Activated CD8-positive, alpha-beta memory T cell treated with anti-CD3 and anti-CD28 coated beads for 48 hours (primary cell): ENCODE measurements around the gene CARS1.

Experiments used
- DNase-seq, 3 experiments: peaks; one replicate each; pipeline ENCODE4 v3.0.0-alpha.2; 2020; ENCODE audit warnings: low read depth in 2 of 3, low spot score in 2 of 3

CARS1 gene

DNA sequence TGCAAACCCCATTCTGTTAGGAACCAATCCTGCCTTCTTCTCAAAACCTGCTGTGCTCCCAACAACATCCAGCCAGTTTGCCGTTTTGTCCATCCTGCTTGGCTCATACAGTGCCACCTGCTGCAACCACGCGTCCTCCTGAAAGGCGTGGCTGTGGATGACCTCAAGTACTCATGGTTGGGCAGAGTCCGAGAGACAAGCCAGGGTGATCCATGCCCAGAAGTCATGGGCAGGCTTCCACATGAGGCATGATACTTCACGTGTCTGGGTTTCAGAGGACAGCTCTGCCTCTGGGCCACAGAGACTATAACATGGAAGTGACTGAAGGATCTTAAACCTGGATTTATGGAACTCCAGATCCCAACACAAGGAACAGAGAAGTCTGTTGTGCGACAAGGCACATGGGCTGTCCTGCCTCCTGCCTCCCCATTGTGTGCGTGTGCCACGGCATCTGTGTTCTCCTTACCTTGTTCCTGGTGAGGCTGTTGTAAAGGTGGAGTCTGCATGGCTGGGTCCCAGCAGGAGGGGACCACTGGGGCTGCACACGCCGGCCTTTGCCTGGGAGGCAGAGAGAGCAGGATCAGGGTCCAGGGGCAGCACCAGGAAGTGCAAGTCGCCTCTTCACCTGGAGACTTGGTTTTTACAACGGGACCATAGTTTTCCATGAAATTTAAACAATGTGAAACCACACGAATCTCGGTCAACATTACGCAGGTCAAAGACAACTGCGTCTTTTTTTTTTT lies 15.4 kb downstream of the CARS1 start:
- no peak for DNase-seq

DNA sequence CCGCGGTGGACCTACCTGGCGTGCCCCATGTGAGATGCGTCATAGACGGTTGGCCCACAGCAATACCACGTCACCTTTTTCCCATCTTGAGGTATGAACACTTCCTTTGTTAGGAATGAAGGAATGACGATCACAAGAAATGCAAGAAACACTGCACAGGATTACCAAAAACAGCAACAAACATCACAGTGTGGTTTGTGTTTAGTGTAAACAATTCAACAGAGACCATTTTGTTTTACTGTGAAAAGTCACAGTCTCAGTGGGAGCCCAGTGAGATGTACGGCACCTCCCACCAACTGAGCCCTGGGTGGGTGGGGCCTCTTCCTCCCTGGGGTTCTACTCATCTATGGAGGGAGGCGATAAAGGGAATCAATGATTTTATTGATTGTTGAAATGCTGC lies 16.3 kb downstream of the CARS1 start:
- DNase-seq: no peak

DNA sequence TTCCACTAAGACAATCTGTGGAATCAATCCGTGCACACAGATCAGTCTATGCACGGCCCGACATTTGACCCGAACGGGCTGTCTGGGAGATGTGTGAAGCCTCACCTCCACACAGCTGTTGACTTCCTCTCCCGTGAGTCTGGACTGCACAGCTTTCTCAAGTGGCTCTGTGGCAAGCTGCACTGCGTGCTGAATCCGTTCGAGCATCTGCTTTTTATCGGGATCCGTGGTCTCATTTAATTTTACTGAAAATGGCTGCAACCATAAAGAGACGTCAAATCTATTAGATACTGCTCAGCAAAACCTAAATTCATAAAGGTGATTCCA lies 19.3 kb downstream of the CARS1 start:
- DNase-seq: no peak

DNA sequence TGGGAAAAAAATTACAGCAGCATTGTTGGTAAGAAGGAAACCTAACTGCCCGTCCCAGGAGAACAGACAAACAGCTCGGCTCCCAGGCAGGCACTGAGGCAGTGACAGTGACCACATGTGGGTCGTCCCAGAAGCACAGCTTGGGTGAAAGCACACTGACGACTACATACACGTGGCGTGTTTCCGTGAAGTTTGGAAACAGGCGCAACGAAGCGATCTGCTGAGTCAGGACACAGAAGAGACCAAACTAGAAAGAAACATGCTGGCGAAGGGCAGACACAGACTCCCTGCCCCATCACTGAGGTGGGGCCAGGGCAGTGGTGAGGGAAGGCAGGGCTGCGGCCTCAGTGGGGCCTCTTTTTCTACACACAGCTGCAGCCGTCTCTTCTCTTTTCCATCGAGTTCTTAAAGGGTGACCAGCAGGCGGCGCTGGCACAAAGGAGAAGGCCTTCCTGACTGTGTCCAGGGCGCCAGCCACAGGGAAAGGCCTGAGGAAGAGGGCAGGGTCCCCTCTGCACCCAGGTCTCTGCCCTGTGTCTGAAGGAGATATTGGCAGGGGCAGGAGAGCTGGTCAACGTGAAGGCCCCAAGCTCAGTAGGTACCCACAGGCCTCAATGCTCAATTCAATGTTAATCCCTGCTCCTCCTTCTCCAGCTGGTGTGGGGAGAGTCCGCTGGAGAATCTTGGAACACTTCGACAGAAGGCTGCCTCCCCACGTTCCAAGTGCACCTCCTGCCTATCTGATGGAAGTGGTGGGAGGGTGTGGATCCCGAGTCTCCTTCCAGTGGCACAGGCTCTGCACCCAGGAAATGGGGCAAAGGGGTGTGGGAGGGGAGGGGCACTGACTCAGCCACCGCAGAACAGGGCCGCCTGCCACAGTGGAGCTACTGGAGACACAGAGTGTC lies 19.9 kb downstream of the CARS1 start:
- DNase-seq: no peak

DNA sequence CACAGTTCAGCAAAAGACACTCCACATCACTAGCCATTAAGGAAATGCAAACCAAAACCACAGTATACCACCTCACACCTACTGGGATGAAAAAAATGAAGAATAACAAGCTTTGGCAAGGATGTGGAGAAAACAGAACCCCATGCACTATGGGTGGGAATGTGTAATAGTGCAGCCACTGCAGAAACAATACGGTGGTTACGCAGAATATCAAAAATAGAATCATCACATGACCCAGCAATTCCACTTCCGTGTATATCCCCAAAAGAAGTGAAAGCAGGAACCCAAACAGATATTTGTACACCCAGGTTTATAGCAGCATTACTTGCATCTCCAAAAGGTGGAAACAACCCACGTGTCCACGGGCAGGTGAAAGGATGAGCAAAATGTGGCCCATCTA lies 20.8 kb downstream of the CARS1 start:
- DNase-seq: no peak

DNA sequence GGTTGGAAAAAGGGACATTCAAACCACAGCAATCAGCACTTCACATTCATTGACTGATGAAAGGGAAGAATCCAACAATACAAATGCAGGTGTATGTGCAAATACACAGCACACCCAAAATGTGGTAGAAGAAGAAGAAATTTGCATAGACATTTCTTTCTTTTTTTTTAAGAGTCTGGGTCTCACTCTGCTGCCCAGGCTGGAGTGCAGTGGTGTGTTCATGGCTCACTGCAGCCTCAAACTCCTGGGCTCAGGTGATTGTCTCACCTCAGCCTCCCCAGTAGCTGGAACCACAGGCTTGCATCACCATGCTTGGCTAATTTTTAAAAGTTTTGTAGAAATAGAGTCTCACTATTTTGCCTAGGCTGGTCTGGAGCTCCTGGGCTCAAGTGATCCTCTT lies 21.9 kb downstream of the CARS1 start:
- DNase-seq: no peak

DNA sequence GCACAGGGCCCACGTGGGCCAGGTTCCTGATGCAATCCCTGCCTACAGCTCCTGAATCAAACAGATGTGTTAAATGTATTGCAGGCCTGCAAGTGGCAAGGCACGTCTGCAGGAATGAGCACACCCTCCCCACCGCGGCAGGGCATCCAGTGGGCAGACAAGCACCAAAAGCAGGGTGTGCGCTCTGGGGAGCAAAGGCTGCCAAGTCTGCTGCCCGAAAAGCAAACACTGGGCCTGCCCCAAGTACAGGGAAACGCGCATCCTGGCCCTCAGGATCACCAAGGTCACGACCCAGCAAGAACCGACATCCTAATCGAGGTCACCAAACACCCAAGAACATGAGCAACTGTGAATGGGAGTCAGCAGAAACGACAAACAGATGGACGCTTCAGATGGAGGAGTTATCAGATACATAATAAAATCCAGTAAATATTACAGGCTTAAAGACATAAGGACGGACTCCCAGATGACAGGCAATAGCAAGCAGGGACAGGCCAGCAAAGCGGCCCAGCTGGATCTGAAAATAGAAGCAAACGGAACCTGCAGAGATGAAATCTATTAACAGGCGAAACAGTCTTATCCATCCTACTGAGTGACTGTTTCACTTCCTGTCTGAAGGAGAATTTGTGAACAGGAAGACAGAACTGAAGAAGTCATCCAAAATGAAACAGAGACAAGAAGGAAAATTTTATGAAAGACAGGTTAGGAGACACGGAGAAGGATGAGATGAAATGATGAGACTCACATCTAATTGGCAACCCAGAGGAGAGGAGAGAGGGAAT lies 26.7 kb downstream of the CARS1 start:
- no peak for DNase-seq

DNA sequence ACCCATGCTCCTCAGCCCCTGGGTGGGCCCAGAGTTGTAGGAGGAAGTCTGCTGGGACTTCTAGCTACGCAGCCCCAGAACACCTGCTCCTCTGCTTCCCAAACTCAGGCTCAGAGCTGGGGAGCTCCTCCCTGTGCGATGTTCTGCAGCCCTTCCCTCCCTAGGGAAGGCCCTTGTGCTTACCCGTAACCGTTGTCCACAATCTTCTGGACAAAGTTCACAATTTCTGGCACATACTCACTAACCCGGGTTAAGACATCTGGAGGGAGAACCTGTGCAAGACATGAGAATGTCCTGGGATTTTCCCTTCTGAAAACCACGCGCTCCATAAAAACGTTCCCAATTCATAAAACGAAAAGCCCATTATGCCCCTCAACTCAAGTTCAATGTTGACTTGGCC lies 28.4 kb downstream of the CARS1 start:
- no peak for DNase-seq

DNA sequence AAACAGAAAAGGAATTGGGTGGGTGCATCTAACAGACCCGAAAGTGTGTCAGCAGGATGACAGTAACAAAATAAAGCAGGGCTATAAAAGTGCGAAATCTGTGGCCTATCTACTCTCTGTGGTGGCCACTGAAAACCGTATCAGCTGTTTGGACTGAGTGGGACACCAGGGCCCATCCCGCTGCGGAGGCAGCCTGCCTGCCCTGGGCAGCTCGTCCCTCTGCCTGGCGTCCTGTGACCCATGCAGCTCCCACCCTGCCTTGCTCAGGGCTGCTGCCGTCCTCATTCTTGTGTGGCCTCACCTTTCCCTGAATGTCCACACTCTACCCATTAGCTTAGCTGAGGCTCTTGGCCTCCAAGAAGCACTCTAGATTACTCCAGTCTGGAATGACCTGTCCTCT lies 30.4 kb downstream of the CARS1 start:
- no peak for DNase-seq

DNA sequence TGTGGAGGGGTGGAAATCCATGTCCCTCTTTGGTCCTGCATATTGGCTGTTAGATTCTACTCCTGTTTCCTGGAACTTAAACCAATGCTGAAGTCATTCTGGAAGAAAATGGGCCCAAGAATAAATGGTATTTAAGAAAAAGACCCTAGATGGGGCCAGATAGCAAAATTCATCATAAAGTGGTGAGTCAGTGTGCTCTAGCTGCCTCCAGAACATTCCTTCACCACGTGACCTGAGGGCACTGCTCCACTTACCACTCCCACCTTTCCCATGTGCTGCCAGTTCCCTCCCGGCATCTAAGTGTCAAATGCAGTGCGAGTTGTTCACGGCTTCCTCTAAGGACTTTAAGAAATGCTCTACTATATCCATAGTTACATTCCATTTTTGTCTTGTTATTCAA lies 34.2 kb downstream of the CARS1 start:
- DNase-seq: no peak

DNA sequence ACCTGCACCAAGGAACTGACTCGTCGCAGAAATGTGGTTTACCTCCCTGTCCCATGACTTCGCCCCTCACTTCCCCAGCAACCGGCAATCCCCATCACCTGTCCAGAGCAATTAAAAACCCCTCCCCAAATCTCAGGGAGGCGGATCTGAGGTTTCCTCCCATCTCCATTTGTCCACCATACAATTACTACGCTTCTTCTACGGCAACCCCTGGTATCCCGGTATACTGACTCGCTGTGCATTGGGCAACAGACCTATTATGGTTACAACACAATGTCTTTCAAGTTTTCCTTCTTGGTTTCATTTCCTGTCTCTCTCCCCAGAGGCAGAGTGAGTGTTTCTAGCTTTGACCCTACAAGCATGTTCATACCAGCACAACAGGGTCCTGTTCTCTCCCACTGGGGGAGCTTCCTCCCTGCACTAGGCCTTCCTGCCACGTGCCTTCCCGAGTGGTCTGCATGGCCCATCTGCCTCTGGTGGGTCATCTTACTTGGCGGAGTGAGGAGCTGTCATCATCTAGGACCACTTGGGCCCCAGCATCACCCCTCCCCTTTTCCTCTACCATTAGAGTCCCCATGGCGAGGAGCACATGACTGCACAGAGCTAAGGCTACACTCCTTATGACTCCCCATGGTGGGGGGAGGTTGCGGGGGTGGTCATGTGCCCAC lies 34.8 kb downstream of the CARS1 start:
- no peak for DNase-seq

DNA sequence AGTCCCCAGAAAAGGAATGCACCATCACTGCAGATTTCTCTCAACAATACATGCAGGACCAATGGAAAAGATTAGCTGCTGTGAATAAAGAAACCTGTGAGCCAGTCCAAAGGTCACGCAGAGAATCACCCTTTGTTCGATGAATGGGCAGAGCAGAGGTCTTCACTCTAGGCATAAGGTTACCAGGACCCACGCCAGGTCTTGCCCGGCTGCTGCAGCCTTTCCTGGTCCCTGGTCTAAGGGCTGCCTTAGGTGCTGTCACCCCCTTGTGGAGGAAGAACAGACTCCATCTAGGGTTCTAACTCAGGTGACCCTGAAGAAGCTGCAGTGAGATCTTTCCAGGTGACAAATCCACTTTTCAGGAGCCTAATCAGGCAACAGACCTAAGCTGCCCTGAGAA lies 36.1 kb downstream of the CARS1 start:
- DNase-seq: no peak

DNA sequence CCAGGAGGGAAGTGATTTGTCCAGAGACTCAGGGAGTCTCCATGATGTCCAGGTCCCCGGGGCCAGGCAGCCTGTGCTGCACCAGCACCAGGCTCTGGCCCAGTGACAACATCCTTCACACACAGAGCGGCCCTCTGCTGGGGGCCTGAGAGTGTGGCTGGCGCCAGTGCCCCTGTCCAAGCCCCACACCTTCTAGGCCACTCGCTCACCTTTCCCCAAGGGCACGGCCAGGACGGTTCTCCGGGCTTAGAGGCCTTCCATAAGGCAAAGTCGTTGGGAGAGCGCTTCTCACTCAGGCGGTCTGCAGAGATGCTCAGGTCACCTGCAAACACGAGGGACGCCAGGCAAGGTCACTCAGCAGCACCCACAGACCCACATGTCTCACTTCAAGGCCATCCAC lies 37.2 kb downstream of the CARS1 start:
- no peak for DNase-seq

DNA sequence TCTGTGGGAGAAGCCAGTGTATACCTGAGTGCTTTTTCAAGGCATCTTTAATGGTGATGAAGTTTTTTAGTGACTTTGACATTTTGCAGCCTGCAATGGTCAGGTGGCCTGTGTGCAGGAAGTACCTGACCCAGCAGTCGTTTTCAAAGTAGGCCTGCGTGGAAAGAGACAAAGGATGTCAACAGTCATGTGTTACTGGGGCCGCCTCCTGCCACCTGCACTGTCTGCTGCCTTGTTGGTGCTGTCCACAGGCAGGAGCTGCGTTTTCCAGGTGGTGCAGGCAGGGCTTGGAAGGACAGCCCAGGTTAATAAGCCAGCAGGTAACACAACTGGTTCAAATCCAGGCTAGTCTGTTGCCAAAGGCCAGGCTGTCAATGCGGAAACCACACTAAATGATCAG lies 38.6 kb downstream of the CARS1 start:
- DNase-seq: no peak

DNA sequence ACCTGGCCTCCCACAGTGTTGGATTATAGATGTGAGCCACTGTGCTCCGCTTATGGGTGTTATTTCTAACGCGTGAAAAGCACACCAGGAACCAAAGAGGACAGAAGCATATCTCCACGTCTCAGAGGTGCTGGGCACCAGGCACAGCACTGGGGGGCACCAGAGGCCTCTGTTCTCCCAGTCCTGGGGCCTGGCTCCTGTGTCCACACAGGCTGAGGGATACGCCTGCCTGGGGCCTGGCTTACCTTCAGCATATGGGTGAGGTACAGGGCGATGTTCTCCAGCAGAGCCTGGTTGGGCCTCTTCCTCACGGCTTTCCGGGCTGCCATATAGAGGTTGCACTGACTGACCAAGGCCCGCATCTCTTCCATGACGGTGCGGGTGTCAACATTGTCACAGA lies 40.4 kb downstream of the CARS1 start:
- no peak for DNase-seq

DNA sequence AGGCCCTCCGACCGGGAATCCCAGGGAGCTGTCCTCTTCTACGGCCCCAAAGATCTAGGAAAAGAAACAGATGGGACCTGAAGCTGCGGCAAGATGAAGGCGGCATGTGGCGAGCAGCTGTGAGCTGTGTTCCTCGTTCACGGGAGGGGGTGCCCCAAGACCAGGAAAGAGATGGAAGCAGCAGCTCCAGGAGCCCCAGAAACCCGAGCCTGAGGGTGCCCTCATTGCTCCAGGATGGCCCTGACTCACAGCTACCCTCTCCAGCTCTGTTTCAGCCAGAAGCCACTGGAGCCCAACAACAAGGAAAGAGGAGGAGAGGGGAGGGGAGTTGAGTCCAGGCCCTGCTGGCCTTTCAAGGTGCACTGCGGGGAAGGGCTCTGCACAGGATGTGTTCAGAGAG lies 41.4 kb downstream of the CARS1 start:
- DNase-seq: no peak

DNA sequence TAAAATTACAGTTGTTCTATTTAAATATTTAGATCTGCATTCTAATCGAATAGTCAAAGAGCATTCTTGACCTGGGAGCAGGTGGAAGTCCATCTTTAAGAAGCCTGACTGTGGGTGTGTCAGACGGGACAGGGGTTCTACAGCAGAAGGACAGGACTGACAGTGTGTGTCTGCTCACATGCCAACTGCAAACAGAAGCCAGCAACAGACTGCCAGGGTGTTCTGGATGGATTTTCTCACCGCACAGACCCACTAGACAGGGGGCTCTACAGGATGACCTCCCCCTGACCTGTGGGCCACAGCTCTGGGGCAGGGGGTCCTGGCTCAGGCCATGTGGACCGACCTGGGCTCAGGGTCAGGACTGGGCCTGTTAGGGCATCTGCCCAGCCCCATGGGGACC lies 42.3 kb downstream of the CARS1 start:
- DNase-seq: no peak

DNA sequence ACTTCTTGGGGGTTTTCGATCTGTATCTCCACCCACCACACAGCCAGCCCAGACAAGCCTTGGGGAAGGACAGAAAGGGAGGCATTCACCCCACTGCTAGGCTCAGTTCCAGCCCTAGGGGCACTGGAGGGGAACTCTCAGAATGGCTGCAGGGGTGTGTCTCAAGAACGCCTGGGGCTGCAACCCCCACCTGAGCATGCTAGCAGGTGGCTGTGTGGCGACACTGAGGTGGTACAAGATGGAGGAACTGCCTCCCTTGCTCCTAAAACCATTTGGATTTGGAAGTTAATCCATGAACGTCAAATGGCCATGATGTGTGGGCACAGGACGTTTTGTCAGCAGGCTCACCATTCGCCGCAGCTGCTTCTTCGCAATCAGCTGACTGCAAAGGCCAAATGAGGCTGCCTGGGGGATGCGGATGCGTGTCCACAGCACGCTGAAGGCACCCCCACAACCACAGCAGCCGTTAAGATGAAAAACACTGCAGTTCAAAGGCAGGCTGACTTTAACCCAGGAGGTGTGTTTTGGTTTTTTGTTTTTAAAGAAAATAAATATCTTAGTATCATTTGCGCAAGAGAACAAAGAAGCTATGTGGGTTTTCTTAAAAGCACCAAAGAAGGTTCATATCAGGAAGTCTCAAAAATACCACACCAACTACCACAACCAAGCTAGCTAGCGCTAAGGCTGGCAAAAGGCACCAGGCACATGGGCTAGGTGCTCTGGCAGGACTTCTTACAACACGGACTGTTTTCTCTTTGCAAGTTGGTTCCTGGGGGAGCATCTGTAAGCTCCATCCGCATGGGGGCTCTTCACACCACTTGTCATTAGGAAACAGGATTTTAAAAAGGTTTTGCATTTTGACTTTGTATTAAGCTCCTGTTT lies 42.9 kb downstream of the CARS1 start:
- DNase-seq: peak in 1 of 3 experiments; percentile 42

DNA sequence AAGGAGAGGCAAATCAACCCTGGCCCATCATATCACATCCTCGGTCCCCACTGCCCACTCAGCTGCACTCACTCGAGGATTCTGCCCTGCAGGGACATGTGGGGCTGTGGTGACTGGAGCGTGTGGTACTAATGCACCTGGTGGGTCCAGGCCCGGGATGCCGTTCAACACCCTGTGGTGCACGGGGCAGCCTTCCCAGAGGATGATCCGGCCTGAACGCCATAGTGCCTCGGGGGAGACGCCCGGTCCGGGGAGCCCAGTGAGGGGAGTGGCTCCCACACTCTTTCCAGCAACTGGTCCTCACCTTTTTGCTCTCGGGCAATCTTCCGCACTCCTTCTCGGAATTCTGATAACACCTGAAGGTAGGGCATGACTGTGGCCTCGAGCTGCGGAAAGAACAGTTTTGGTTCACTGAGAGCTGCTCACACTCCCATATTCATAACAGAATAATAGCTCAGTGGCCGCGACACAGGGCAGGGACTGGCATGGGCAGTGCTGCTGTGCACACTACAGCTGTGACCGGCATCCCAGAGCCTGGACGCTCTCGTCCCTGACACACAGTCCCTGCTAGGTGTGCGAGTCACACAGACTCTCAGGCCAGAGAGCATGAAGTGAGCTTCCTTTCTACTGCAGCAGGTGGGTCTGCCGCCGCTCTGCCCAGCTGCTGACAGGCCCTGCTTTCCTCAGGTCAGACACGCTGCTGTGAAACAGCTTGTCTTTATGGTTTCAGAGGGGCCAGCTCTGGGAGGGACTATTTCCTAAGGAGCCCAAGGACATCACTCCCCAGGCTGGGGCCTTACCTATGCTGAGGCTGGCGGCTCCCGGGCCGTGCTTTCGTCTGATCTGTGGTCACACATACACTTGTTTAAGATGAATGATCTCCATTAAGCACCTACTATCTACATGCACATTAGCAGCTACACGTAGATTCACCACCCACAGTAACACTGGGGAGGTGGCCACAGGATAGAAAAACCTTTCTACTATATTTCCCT lies 45.0 kb downstream of the CARS1 start:
- DNase-seq: no peak
